MM.1S (cell line): ENCODE results near the gene GLOD5.

Experiments
- EZH2 ChIP-seq: fragments of 300-600 bp; sonication (generic); optimal IDR thresholded peaks from 2 replicates; pipeline ENCODE3; 2017; ENCODE audit warnings: low read depth, mild to moderate bottlenecking, antibody characterized with exemption, low read length, mixed read lengths
- TF ChIP-seq, protein P1 (sequence below): fragments of 300-600 bp; sonication (generic); IDR thresholded peaks from 2 replicates; pipeline ENCODE4 v1.5.1; 2016; ENCODE audit warnings: antibody characterized with exemption, low read length, mixed read lengths

DNA sequence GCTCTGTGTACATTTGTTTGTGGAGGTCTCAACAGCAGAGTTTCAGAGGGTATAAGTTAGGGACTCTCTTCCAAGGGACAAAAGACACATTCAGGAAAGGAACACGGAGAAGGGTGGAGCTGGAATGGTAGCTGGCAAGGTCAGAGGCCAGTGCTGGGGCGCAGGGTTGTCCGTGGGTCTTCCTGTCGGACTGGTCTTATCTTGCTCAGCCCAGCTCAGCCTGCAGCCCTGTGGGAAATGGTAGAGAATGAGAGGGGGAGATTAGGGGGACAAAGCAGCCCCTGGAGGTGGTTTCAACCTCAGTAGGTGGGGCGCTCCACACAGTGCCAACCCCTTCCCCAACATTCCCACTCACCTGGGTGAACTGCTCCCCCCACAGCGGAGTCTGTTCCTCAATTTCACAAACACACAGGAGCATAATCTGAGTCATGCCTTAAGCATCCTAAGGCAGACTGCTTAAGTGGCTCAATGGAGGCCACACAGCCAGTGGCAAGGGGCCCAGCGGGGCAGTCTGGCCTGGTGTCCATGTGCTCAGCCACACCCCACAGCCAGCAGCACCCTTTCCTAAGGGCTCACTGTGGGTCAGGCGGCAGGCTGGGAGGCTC lies 33.5 kb downstream of the GLOD5 start:
- TF ChIP-seq, protein P1, sequence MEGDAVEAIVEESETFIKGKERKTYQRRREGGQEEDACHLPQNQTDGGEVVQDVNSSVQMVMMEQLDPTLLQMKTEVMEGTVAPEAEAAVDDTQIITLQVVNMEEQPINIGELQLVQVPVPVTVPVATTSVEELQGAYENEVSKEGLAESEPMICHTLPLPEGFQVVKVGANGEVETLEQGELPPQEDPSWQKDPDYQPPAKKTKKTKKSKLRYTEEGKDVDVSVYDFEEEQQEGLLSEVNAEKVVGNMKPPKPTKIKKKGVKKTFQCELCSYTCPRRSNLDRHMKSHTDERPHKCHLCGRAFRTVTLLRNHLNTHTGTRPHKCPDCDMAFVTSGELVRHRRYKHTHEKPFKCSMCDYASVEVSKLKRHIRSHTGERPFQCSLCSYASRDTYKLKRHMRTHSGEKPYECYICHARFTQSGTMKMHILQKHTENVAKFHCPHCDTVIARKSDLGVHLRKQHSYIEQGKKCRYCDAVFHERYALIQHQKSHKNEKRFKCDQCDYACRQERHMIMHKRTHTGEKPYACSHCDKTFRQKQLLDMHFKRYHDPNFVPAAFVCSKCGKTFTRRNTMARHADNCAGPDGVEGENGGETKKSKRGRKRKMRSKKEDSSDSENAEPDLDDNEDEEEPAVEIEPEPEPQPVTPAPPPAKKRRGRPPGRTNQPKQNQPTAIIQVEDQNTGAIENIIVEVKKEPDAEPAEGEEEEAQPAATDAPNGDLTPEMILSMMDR: no peak
- no peak for TF ChIP-seq EZH2
